GM12801 (cell line): Measurements from ENCODE around the gene OAT.

Source experiments
- TF ChIP-seq, protein P1 (sequence below): IDR thresholded peaks from one replicate; pipeline ENCODE4 v1.5.1; 2011; ENCODE audit warnings: control low read depth; ENCODE audit not compliant: insufficient read length; ENCODE audit errors: extremely low read depth

Gene OAT

DNA sequence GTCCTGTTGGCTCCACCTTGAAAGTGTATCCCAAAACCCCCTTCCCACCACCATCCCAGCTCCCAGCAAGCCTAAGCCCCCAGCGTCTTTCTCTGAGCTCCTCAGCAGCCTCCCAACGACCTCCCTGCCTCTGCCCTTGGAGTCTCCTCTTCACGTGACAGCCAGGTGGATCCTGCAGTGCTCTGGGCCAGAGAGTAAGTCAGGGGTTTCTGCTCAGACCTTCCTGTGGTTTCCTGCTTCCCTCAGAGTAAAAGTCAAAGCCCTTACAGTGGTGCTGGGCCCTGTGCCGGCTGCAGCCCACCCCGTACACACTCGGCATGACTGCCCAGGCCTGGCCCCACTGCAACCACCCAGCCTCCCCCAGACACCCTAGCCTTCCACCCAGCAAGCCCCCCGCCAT, 51.9 kb downstream of the OAT start:
- TF ChIP-seq, protein P1, sequence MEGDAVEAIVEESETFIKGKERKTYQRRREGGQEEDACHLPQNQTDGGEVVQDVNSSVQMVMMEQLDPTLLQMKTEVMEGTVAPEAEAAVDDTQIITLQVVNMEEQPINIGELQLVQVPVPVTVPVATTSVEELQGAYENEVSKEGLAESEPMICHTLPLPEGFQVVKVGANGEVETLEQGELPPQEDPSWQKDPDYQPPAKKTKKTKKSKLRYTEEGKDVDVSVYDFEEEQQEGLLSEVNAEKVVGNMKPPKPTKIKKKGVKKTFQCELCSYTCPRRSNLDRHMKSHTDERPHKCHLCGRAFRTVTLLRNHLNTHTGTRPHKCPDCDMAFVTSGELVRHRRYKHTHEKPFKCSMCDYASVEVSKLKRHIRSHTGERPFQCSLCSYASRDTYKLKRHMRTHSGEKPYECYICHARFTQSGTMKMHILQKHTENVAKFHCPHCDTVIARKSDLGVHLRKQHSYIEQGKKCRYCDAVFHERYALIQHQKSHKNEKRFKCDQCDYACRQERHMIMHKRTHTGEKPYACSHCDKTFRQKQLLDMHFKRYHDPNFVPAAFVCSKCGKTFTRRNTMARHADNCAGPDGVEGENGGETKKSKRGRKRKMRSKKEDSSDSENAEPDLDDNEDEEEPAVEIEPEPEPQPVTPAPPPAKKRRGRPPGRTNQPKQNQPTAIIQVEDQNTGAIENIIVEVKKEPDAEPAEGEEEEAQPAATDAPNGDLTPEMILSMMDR, result no peak

DNA sequence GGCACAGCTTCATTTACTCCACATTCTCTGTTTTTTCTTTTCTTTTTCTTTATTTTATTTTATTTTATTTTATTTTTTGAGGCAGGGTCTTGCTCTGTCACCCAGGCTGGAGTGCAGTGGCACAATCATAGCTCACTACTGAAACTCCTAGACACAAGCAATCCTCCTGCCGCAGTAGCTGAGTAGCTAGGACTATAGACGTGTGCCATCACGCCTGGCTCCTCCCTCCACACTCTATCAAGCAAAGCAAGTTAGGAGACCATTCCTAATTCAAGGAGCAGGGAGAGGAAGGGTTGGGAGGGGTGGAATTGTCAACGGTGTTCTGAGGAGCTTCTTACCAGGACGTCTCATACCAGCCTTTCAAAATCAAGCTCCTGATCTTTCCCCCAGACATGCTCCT, 52.4 kb downstream of the OAT start:
- TF ChIP-seq, protein P1, result no peak

DNA sequence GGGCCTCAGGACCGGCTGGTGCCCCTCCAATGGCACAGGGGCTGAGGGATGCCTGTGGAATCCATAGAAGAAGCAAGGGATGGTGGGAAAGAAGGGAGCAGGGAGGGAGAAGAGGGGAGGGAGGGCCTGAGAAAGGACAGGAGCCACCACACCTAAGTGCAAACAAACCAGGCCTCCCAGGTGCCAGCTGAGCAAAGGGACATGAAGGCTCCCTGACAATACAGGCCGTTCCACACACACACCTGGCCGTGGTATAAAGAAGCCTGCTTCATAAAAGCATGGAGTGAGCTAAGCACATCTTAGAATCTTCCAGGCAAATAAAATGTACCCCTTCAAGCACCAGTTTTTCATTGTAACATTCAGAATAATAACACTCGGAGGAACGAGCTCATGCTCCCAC, 54.0 kb downstream of the OAT start:
- TF ChIP-seq, protein P1, result no peak

DNA sequence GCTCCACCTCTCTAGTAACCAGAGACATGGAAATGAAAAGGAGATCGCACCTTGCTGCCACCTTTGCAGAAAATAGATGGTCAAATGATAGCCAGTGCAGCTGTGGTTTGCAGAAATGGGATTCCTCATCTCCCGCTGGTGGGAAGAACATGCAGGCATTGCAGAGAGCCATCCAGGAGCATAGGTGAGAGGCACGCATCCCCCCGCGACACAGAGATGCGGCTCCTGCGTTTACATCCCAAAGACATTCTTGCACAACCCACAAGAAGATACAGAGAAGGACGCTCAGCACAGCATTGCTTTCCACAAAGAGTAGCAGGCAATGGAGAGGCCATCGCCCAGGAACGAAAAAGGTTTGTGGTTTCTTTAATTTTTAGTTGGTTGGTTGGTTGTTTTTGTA, 56.2 kb downstream of the OAT start:
- TF ChIP-seq, protein P1, result no peak

DNA sequence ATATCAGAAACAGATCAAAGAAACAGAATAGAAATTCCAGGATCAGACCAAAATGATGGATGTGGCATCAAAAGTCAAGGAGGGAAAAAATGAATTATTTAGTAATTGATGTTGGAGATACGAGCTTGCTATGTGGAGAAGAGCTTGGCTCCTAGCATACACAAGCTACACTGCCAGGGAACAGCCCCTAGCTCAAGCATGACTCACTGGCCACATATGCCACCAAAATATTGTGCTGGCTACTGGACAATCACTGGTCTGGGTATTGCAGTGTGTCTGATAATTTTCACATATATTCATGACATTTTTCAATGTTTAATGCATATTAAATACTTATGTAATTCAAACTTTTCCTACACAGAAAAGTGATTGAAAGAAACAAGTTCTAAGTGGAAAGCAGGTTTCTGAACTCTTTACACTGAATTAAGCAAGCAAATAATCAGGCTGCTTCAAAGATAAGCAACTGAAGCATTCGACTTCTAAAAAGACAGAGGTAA, 59.3 kb downstream of the OAT start:
- TF ChIP-seq, protein P1, result no peak

DNA sequence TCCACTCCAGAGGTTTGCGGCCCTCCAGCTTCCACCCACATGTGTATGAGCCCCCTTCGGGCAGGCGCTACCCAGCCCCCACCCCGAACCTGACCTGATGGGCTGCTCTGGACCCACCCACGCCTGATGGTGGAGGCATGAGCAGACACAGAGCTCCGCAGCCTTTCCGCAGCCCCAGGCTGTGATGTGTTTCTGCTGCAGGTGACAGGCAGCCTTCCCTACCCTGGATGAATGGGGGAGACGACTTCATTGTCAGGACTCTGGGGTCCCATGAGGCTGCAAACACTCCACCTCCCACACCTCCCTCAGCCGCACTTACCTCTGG, 61.2 kb downstream of the OAT start:
- TF ChIP-seq, protein P1, result no peak

DNA sequence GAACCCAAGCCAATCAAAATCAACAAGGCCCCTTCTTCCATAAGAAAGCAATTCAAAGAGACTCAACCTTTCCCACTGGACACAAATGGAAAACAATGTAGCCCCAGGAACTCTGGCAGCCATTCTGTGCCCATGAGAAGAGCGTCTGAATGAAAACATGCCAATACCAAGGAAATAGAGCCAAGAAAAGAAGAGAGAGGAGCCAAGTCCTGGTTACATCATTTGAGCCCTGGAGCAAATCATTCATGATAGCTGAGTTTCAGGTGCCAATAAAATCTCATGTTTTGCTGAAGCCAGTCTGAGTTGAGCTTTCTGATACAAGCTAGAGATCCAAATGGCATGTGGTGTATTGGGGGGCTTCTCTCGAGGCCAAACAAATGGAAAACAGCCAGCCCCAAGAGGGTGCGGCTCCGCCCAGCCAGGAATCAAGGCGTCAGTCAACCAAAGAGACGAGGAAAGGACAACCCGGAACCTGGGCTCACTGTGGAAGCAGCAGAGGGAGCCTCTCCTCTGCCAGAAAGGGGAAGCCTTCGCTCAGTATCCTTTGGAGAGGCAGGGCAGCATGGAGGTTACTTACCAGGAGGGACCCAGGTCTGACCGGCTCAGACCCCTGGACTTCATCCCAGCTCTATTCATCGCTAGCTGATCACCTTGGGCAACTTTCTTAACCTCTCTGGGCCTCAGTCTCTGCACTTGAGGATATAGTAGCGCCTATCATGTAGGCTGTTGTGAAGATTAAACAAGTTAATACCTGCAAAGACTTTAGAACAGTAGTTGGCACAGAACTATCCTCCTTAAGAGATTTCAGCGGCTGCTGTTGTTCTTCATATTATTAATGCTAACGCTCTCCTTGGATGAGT, 61.8 kb downstream of the OAT start:
- TF ChIP-seq, protein P1, result no peak
